ENCODE results near the gene MAP4K2. TPM values are rescaled to one million over a fixed set of nuclear protein-coding genes. Genes with fewer than 3 reads are reported as not detected.

The MAP4K2 gene
- total and polyA plus RNA-seq, 2 of the 13 experiments (the other 11 are each of a cell fraction or from before 2014, with no cell fraction given), result 8.3 to 17.6 TPM

DNA sequence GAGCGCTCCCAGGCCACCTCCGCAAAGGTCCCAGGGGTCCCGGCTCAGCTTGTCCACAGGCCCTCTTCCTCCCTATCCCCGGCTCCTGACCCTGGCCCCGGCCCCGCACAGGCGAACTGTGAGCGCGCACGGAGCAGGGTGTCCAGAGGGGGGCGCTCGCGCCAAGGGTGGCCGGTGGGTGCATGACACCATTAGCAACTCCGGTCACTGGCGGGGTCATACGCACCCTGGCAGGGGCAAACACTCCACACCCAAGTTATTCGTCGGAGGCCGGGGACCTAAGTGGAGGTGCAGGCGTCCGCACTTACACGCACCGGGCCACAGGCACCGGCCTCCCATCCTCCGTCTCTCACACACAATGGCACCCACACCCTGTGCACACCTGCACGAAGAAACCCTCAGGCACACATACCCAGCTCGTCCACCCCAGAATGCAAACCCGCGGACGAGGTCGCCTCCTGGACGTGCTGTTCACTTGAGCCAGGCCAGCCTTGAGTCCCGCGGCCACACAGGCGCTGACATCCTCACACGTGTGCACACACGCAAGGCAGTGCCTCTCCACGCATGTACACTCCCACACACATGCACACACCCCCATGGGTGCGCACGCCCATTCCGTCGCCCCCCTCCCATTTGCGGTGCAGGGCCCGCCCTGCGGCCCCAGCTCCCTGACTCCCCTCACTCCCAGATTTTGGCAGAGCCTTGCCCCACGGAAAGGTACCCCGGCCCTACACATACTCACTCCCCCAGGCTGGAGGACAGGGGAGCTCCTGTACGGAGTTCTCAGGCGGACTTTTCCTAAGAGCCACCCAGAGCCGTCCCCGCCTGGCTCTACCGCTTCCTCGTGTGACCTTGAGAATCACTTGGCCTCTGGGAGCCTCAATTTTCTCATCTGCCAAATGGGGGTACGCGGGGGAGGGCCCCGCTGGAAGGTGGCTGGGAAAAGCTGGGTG is 59.1 kb downstream of the MAP4K2 start, which contains the start of gene RASGRP2 (continued):
- TF ChIP-seq ZIK1 (CRISPR knock-in tag; IDR thresholded peaks at IDR 0.05; ENCODE audit: borderline replicate concordance, low read depth), result no peak
- TF ChIP-seq ZNF331 (CRISPR knock-in tag; IDR thresholded peaks at IDR 0.05), result no peak
- TF ChIP-seq RAD51 (IDR thresholded peaks at IDR 0.05; ENCODE audit: borderline replicate concordance), result no peak
- peak; percentile 47 for TF ChIP-seq STAG1 (CRISPR knock-in tag; IDR thresholded peaks at IDR 0.05)
- no peak for TF ChIP-seq PCBP2 (optimal IDR thresholded peaks at IDR 0.05; ENCODE audit: low read depth, low read length, poor library complexity, severe bottlenecking)
- TF ChIP-seq ZNF737 (CRISPR knock-in tag; IDR thresholded peaks at IDR 0.05; ENCODE audit: borderline replicate concordance), result no peak
- no peak for TF ChIP-seq NCOA1 (CRISPR knock-in tag; IDR thresholded peaks at IDR 0.05)
- TF ChIP-seq KMT2B (CRISPR knock-in tag; IDR thresholded peaks at IDR 0.05), result no peak
- TF ChIP-seq, protein P1, sequence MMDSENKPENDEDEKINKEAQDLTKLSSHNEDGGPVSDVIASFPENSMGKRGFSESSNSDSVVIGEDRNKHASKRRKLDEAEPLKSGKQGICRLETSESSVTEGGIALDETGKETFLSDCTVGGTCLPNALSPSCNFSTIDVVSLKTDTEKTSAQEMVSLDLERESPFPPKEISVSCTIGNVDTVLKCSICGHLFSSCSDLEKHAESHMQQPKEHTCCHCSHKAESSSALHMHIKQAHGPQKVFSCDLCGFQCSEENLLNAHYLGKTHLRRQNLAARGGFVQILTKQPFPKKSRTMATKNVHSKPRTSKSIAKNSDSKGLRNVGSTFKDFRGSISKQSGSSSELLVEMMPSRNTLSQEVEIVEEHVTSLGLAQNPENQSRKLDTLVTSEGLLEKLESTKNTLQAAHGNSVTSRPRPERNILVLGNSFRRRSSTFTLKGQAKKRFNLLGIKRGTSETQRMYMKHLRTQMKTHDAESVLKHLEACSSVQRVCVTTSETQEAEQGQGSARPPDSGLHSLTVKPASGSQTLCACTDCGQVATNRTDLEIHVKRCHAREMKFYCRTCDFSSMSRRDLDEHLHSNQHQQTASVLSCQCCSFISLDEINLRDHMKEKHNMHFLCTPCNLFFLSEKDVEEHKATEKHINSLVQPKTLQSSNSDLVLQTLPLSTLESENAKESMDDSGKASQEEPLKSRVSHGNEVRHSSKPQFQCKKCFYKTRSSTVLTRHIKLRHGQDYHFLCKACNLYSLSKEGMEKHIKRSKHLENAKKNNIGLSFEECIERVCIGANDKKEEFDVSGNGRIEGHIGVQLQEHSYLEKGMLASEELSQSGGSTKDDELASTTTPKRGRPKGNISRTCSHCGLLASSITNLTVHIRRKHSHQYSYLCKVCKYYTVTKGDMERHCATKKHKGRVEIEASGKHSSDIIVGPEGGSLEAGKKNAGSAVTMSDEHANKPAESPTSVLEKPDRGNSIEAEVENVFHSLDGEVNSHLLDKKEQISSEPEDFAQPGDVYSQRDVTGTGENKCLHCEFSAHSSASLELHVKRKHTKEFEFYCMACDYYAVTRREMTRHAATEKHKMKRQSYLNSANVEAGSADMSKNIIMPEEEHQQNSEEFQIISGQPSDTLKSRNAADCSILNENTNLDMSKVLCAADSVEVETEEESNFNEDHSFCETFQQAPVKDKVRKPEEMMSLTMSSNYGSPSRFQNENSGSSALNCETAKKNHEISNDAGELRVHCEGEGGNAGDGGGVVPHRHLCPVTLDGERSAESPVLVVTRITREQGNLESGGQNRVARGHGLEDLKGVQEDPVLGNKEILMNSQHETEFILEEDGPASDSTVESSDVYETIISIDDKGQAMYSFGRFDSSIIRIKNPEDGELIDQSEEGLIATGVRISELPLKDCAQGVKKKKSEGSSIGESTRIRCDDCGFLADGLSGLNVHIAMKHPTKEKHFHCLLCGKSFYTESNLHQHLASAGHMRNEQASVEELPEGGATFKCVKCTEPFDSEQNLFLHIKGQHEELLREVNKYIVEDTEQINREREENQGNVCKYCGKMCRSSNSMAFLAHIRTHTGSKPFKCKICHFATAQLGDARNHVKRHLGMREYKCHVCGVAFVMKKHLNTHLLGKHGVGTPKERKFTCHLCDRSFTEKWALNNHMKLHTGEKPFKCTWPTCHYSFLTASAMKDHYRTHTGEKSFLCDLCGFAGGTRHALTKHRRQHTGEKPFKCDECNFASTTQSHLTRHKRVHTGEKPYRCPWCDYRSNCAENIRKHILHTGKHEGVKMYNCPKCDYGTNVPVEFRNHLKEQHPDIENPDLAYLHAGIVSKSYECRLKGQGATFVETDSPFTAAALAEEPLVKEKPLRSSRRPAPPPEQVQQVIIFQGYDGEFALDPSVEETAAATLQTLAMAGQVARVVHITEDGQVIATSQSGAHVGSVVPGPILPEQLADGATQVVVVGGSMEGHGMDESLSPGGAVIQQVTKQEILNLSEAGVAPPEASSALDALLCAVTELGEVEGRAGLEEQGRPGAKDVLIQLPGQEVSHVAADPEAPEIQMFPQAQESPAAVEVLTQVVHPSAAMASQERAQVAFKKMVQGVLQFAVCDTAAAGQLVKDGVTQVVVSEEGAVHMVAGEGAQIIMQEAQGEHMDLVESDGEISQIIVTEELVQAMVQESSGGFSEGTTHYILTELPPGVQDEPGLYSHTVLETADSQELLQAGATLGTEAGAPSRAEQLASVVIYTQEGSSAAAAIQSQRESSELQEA (CRISPR knock-in tag; IDR thresholded peaks at IDR 0.05; ENCODE audit: not compliant biosample characterization), result no peak
- TF ChIP-seq ZNF547 (CRISPR knock-in tag; IDR thresholded peaks at IDR 0.05), result no peak
- TF ChIP-seq XBP1 (CRISPR knock-in tag; IDR thresholded peaks at IDR 0.05), result no peak
- TF ChIP-seq NFRKB (IDR thresholded peaks at IDR 0.05), result no peak
- TF ChIP-seq, protein P2, sequence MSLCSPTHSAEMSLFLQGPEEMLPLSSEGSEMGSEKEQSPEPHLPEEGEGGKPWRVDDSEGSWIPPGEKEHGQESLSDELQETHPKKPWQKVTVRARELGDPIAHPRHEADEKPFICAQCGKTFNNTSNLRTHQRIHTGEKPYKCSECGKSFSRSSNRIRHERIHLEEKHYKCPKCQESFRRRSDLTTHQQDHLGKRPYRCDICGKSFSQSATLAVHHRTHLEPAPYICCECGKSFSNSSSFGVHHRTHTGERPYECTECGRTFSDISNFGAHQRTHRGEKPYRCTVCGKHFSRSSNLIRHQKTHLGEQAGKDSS (CRISPR knock-in tag; IDR thresholded peaks at IDR 0.05; ENCODE audit: borderline replicate concordance, low read depth), result no peak
- no peak for TF ChIP-seq ZNF251 (CRISPR knock-in tag; IDR thresholded peaks at IDR 0.05)
- TF ChIP-seq, protein P3, sequence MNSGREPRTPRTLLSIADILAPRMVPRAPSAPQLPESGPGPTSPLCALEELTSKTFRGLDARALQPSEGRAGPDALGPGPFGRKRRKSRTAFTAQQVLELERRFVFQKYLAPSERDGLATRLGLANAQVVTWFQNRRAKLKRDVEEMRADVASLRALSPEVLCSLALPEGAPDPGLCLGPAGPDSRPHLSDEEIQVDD (CRISPR knock-in tag; IDR thresholded peaks at IDR 0.05; ENCODE audit: borderline replicate concordance), result no peak
- TF ChIP-seq SPEN (CRISPR knock-in tag; IDR thresholded peaks at IDR 0.05; ENCODE audit: low read depth), result 0 out of 2 replicates have a peak, but pooled peaks have one; percentile 21
- TF ChIP-seq SRSF4 (IDR thresholded peaks at IDR 0.05; ENCODE audit: low read depth, low read length, poor library complexity, severe bottlenecking), result no peak
